A673 (cell line): ENCODE data around the gene RETREG2. TPM values are rescaled to one million over a fixed set of nuclear protein-coding genes. Genes with fewer than 3 reads are reported as not detected.

Experiments used
- BruUV-seq: library from RNA; stranded (reverse); fragments of 400-500 nt; replicated peaks from 2 replicates; lab custom pipeline; 2021; lab: Mats Ljungman, UMichigan
- CTCF ChIA-PET: fragments of 300-600 bp; sonication (Branson Sonifier 250); formaldehyde crosslinking; loops from one replicate; lab custom pipeline; 2022; ENCODE audit warnings: antibody characterized with exemption; lab: Charles Lee
- POLR2A ChIA-PET: fragments of 300-600 bp; sonication (Branson Sonifier 250); formaldehyde crosslinking; loops from one replicate; lab custom pipeline; 2022; ENCODE audit warnings: antibody characterized with exemption; ENCODE audit not compliant: low non-redundant PET; lab: Charles Lee
- DNase-seq: peaks from one replicate; pipeline ENCODE4 v3.0.0-alpha.2; 2015; ENCODE audit warnings: low spot score
- H3K27ac ChIP-seq: fragments of 200-600 bp; sonication (generic); 2 replicates; pipeline ENCODE4 v1.5.1; 2016; ENCODE audit warnings: mixed run types, low read depth, mild to moderate bottlenecking, mixed read lengths, antibody characterized with exemption, low read length; ENCODE audit not compliant: poor library complexity, severe bottlenecking
- H3K27me3 ChIP-seq: fragments of 200-600 bp; sonication (generic); replicated peaks from 2 replicates; pipeline ENCODE4 v1.6.1; 2017; ENCODE audit warnings: mixed run types, low read depth, mild to moderate bottlenecking, mixed read lengths, antibody characterized with exemption, low read length; ENCODE audit not compliant: insufficient read depth, poor library complexity
- H3K36me3 ChIP-seq: fragments of 200-600 bp; sonication (generic); 2 replicates; pipeline ENCODE4 v1.6.1; 2016; ENCODE audit warnings: mixed run types, mild to moderate bottlenecking, mixed read lengths, antibody characterized with exemption, low read length; ENCODE audit not compliant: insufficient read depth, poor library complexity, severe bottlenecking
- H3K4me1 ChIP-seq: fragments of 200-600 bp; sonication (generic); 2 replicates; pipeline ENCODE4 v1.6.1; 2017; ENCODE audit warnings: mixed run types, mild to moderate bottlenecking, mixed read lengths, antibody characterized with exemption, low read length; ENCODE audit not compliant: insufficient read depth, poor library complexity, severe bottlenecking
- H3K4me3 ChIP-seq: fragments of 200-600 bp; sonication (generic); 2 replicates; pipeline ENCODE4 v1.5.1; 2016; ENCODE audit warnings: low read depth, mixed run types, mild to moderate bottlenecking, mixed read lengths, low read length; ENCODE audit not compliant: poor library complexity, severe bottlenecking
- H3K9me3 ChIP-seq: fragments of 200-600 bp; sonication (generic); 2 replicates; pipeline ENCODE4 v1.6.1; 2016; ENCODE audit warnings: mixed run types, low read depth, mild to moderate bottlenecking, mixed read lengths, antibody characterized with exemption, low read length; ENCODE audit not compliant: poor library complexity, severe bottlenecking
- EZH2 ChIP-seq: fragments of 200-600 bp; sonication (generic); IDR thresholded peaks from 2 replicates; pipeline ENCODE4 v1.6.1; 2017; ENCODE audit warnings: borderline replicate concordance, low read depth, mild to moderate bottlenecking, mixed read lengths, antibody characterized with exemption, low read length; ENCODE audit not compliant: poor library complexity, severe bottlenecking
- intact Hi-C: fragments of 100-400 bp; cut with micrococcal nuclease; formaldehyde crosslinking; loops from one replicate; pipeline ENCODE4 v1.10.0; 2022; ENCODE audit not compliant: unreplicated experiment
- total RNA-seq: library from RNA; stranded (reverse); gene quantifications from 2 replicates; pipeline ENCODE4 v1.2.3, GENCODE V29; 2021
- TF ChIP-seq, protein P1 (sequence below): fragments of 300-800, 200-600 bp; sonication (generic); conservative IDR thresholded peaks from 2 replicates; pipeline ENCODE4 v1.5.1; 2017; ENCODE audit warnings: low read depth, mild to moderate bottlenecking, antibody characterized with exemption, low read length, moderate library complexity, mixed read lengths

Gene RETREG2
- total RNA-seq, 1 experiment from 2014 or later: 59.0 TPM

DNA sequence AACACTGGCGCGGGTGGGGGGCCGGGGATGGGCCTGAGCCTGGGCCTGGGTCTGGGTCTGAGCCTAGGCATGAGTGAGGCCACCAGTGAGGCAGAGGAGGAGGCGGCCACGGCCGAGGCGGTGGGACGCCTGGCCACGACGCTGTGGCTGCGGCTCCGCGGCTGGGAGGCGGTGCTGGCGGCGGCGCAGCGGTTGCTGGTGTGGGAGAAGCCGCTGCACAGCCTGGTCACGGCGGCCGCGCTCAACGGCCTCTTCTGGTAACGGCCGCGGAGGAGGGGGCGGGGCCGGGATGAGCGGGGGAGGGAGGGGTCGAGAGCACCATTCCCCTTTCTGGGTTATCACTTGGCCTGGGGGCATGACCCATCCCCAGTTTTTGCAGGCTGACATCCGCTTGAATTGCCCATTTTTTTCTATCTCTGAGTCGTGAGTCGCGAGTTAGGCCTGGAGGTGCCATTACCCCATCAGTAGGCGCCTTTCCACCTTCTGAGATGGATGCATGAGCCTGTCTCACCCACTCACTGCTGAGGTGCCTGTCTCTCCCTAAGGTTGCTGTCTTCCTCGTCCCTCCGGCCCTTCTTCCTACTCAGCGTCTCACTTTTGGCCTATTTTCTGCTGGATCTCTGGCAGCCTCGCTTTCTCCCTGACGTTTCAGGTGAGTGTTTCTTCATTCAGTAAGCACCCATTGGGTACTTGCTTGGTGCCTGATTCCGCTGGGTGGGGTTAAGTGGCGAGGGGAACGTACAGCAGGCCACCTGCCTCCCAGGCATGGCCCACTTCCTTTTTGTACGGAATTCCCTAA lies 501 bp downstream of the RETREG2 start:
- Histone ChIP-seq H3K4me1 (peaks cover 5% of the 10 kb centered on the region), H3K9me3 (no peaks in the 10 kb centered on the region), H3K36me3 (peaks cover 40% of the 10 kb centered on the region), H3K27ac (peak overlapping the region; percentile 81), H3K4me3 (peak overlapping the region; percentile 96), H3K27me3 (no peaks in the 10 kb centered on the region)
- CTCF ChIA-PET: no interaction called here
- TF ChIP-seq, protein P1, sequence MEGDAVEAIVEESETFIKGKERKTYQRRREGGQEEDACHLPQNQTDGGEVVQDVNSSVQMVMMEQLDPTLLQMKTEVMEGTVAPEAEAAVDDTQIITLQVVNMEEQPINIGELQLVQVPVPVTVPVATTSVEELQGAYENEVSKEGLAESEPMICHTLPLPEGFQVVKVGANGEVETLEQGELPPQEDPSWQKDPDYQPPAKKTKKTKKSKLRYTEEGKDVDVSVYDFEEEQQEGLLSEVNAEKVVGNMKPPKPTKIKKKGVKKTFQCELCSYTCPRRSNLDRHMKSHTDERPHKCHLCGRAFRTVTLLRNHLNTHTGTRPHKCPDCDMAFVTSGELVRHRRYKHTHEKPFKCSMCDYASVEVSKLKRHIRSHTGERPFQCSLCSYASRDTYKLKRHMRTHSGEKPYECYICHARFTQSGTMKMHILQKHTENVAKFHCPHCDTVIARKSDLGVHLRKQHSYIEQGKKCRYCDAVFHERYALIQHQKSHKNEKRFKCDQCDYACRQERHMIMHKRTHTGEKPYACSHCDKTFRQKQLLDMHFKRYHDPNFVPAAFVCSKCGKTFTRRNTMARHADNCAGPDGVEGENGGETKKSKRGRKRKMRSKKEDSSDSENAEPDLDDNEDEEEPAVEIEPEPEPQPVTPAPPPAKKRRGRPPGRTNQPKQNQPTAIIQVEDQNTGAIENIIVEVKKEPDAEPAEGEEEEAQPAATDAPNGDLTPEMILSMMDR: no peak
- no peak for TF ChIP-seq EZH2
- POLR2A ChIA-PET: no interaction called here
- no peak for DNase-seq
- no TSS peak for BruUV-seq
- intact Hi-C loops: loop anchor here (5.0 kb wide), 2 partner anchors 39 to 119 kb away; partner anchors contain the start of gene ABCB6

DNA sequence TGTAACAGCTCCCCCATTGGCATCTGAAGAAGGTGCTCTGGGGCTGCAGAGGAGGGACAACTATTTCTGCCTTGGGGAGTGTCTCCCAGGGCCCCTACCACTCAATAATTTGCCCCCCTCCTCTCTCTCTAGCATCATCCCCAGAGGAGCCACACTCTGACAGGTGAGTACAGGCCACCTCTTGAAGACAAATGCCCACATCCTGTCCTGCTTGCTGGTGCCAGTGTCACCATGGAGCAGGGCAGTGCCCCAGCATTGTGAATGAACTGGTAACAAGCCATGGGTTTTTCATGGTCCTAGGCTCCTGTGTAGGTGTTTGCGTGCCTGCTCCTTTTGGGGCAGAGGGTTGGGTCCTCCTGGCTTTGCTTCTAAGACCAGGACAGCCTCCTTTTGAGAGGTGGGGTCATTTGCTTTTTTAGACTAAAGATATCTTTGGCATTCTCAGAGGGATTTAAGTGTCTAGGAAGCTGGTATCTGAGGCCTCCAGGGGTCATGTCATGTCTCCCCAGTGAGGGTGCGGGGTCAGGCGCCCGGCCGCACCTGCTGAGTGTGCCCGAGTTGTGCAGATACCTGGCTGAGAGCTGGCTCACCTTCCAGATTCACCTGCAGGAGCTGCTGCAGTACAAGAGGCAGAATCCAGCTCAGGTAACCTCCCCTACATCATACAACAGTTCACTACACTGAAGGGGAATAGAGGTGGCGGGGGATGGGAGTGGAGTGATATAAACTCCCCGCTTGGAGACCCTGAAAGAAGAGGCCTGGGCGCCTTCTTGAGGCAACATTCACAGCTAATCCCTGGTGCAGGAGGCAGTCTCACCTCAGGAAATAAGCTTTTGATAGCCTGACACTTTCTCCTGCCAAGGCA lies 1.8 kb downstream of the RETREG2 start:
- DNase-seq: no peak
- Histone ChIP-seq H3K4me3 (no peak overlapping the region), H3K9me3 (no peaks in the 10 kb centered on the region), H3K4me1 (peaks cover 5% of the 10 kb centered on the region), H3K27ac (no peak overlapping the region), H3K27me3 (no peaks in the 10 kb centered on the region), H3K36me3 (peaks cover 40% of the 10 kb centered on the region)
- CTCF ChIA-PET: no interaction called here
- POLR2A ChIA-PET: no interaction called here
- no TSS peak for BruUV-seq
- TF ChIP-seq EZH2: no peak
- TF ChIP-seq, protein P1: no peak
- intact Hi-C loops: loop anchor here (5.0 kb wide), 2 partner anchors 37 to 117 kb away; partner anchors contain the start of gene ABCB6

DNA sequence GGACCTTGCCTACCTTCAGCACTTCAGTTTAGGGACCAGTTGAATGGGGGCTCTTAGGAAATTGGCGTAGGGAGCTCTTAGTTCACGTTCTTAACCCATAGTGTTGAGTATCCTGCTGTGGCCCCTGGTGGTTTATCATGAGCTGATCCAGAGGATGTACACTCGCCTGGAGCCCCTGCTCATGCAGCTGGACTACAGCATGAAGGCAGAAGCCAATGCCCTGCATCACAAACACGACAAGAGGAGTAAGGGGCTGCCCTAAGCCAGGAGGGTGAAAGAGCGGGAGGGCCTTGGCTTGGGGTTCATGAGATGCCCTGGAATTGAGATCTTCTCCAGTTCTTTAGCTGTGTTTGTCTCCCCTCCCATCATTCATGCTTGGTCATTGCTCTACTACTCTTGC lies 2.9 kb downstream of the RETREG2 start:
- H3K27me3 ChIP-seq: no peaks in the 10 kb centered on the region
- no peak for DNase-seq
- BruUV-seq: no TSS peak
- POLR2A ChIA-PET: no interaction called here
- H3K4me1 ChIP-seq: peaks cover 5% of the 10 kb centered on the region
- no peaks in the 10 kb centered on the region for H3K9me3 ChIP-seq
- peaks cover 40% of the 10 kb centered on the region for H3K36me3 ChIP-seq
- intact Hi-C loops: no loop called here
- CTCF ChIA-PET: no interaction called here
- H3K27ac ChIP-seq: no peak overlapping the region
- TF ChIP-seq, protein P1: no peak
- no peak for TF ChIP-seq EZH2
- H3K4me3 ChIP-seq: no peak overlapping the region
